COLO829 (cell line): ENCODE measurements around the gene FAM53B.
"Not testable (repeated sequence)": the region's sequence is repeated elsewhere in the genome, so short reads cannot be mapped to it uniquely, and the experiment has no call there.

Experiments
- DNase-seq: peaks from one replicate; pipeline ENCODE4 v3.0.0; 2012; ENCODE audit warnings: low spot score

The FAM53B gene

DNA sequence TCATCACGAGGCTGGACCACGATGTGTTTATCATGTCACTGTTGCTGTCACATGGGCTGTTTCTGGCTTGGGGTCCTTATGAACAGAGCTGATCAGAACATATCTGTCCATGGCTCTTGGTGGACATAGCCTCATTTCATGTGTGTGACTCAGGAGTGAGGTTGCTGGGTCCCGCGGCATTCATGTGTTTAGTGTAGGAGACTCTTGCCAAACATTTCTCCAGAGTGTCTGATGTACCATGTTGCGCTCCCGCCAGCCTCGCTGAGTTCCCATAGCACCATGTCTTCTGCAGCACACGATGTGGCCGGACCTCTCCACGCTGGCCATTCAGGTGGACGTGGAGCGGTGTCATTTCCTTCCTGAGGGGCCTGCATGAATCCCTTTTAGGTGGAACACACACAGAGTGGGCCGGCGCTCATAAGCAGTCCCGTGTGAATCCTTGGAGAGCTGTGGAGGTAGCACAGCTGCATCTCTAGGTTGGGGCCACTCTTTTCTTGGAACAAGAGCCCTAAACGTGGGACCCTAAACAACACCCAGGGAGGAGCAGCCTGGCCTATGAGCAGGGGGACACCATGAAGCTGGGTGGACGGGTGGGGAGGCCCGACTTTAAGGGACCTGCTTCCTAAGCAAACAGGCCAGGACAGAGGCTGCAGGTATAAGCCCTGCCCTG lies 147.9 kb downstream of the FAM53B start:
- DNase-seq, result no peak

DNA sequence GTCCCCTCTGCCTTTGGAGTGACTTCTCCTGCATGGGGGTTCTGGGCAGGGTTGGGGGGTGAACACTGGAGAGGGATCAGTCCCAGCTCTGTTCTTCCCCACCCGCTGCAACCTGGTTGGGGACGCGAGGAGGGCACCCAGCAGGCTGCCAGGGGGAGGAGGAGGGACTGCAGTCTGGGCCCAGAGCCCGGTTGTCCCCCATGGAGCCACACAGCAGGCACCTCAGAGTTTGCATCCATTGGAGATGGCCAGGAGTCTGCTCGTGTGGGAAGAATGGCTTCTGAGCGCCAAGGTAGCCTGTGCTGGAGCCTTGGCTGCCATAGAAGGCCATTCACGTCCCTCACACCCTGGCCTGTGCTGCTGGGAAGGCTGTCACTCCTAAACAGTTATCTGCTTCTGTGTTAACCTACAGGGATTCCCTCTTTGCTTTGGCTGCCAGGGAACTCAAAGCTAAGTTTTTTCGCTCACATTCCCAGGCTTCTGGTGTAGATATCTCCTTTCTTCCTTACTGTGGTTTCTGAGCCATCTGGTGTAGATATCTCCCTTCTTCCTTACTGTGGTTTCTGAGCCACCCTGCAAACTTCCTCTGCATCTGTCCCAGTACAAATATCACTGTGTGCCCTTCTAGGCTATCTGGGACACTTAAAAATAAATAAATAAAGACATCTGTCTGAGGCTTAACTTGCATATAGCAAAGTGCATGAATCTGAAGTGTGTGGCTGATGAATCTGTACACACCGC lies 148.9 kb downstream of the FAM53B start:
- no peak for DNase-seq

DNA sequence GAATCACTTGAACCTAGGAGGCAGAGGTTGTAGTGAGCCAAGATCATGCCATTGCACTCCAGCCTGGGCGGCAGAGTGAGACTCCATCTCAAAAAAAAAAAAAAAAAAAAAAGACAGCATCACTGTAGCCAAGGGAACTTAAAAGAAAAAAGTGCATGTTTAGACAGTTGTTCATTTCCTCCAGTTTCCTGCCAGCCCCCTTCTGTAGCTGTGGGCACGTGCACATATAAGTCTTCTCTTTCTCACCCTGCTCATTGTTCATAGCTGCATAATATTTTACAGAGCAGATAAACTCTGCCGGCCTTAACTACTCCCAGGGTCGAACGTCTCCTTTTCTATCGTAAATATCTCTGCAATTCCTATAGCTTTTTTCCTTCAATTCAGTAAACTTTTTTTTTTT lies 149.9 kb downstream of the FAM53B start:
- DNase-seq, result no peak

DNA sequence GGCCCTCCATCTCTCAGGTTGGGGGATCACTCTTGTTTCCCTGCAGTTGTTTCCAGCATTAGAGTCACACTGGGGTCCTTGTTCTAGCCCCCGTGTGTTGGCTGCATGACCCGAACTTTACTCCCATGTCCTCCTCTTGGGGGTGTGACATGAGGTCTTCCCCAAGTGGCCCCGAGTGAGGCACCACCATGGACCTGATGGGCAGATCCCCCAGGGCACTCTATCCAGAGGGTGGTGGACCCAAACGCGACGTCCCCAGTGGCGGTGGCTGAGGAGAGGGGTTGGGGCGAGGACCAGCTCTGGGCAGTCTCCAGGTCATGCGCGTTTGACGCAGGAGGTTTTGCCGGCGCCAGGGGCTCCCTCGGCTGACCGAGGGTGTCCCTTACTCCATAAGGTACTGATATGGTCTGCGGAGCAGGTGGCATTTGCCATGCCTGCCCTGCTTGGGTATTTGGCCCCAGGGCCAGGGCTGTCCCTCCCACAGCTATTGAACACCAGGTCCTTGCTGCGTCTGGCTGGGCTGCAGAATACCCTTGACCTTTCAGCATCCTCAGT lies 150.7 kb downstream of the FAM53B start:
- DNase-seq, result no peak

DNA sequence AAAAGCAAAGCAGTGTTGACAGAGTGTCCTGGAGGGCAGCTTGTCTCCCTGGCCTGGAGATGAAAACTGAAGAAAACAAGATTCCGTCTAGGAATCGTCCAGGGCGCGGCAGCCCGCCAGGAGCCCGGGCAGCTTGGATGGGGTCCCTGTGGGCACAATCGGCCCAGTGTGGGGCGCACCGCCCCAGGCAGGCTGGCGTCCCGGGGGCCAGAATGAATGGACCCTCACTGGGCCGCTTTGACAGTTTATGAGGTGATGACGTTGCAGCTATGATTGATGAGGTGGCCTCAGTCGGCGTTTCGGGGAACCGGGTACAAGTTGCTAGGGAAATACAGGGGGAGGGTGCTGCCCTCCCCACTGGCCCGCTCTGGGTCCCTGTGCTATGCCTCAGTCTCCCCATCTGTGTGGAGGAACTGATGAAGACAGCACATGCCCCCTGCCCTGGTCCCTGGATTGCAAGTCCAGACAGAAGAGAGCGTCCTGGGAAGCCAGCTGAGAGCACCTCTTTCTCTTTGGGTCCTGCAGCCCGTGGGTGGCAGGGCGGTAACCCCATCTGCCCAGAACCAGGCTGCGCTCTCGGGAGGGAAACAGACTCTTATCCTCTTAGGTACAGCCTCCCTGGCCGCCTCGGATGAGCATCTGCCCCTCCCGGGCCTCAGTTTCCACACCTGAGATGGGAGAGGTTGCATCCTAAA lies 151.3 kb downstream of the FAM53B start:
- DNase-seq, result no peak

DNA sequence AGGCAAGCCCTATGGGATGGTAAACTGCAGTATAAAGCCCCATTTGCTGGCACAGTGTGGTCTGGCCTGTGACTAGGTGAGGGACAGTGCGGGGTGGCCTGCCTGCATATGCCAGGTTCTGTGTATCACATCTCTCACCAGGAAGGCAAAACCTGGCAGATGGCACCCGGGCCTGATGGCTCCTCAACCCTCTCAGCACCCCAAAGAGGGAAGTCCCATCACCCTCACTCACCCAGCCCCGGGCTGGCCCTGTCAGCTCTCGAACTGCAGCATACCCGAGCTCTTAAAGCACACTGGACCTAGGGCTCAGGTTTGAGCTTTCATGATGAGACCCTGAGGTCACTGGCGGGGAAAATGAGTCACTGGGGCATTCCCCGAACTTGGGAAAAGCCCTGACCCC lies 152.1 kb downstream of the FAM53B start:
- DNase-seq, result no peak

DNA sequence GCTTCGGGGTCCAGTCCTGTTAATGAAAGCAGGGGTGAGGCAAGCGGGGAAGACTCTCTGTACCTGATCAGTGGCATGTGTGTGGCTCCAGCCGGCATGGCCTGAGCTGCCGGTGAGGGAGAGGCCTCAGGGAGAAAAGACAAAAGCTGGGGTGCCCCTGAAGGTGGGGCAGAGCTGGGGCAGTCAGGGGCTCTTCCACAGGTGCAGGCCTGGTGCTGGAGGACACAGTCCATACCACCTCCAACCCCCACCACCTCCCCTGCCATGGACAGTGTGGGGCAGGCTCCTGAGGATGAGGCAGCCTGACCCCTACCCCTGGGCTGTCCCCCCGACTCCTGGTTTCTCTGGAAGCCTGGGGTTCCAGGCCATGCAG lies 153.1 kb downstream of the FAM53B start:
- no peak for DNase-seq

DNA sequence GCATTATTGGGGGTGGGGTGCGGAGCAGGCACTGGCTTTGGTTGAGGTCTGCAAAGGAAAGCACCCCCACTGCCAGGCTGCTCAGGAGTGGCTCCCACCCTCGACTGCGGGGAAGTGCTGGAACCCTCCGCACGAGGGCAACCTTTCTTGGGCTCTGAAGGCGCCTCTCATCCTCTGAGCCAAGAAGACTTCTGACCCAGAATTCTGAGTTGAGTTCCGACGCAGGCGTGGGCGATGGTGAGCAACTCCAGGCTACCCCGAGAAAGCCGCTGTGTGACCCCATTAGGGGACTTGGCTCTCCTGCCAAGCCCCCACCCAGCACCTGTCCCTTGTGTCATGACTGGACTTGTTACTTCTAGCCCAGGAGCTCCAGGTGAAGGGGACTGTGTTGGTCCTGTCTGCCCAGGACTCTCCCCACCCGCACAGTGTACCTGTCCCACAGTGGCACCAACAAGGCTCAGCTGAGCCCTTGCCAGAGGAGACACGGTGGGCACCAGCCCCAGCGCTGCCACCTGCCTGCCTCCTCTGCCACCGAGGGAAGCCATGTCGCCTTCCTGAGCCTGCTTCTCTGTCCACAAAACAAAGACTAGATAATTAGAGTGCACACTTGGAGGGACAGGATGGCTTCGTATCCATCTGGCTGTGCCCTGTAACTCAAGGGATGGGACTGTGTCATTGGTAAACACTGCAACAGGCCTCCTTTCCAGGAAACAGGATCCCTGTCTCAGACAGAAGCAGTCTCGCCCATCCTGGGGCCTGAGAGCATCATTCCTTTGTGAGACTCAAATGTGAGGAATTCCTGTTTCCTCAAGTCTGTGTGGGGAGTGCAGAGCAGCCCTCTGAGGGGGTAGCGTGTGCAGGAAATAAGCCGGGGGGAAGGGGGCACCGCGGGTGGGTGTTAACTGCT lies 153.7 kb downstream of the FAM53B start:
- DNase-seq, result no peak

DNA sequence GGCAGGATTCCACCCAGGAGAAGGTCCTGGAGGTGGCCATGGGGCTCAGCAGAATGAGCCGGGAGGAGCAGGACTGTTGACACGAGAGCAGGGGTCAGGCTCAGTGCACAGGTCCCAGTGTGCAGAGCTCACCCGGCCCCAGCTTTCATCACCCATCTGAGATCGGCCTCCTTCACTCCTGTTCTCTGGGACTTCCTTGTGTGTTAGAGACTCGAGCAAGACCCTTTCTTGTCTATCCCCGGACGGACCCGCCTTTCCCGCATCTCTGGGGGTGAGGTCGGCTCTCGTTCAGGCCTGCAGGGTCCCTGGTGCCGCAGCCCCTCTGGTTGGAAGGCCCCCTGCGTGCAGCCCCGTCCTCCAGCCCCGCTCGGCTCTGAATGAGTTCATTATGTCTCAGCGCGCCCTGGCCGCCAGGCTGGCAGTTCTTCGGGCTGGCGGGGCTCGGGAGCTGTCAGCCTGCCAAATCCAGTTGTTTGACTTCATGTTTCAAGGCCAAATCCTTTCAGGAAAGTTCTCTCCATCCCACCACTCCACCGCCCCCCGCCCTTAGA lies 154.6 kb downstream of the FAM53B start:
- no peak for DNase-seq

DNA sequence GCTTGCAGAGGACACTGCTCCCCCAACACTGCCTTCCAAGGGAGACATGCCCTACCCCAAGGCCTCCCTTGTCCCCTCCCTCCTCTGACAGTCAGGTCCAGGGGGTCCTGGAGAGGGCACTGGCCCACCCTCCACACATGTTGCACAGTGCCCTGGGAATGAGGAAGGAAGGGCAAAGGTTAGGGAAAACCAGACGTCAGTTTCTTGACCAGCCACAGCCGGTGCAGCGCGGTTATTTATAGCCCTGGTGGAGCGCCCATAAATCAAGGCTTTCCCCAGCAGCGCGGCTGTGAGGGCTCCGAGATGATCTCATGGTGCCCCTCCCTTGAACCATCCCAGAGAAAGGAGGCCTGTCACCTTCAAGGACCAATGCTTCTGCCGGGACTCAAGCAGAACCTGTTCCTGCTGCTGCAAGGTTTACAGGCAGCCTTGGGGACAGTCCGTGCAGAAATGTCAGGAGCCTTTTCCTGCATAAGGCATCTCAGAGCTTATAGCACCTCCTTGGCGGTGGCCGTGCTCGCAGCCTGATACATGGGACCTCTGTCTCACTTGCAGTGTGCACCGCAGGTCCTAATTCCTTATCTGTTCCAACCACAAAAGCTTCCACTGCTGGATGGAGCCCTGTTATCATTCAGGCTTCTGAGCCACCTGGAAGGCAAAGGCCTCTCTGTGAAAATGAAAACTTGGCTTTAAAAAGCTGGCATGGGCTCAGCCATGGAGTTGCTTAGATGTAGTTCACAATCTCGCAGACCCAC lies 155.3 kb downstream of the FAM53B start:
- no peak for DNase-seq

DNA sequence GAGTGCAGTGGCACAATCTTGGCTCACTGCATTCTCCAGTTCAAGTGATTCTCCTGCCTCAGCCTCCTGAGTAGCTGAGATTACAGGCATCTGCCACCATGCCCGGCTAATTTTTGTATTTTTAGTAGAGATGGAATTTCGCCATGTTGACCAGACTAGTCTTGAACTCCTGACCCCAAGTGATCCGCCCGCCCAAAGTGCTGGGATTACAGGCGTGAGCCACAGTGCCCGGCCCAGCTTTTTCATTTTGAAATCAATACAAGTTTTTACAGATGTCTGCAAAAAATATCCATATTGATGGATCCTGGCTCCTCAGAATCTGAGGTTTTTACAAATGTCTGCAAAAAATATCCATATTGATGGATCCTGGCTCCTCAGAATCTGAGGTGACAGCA lies 155.8 kb downstream of the FAM53B start:
- not testable (repeated sequence) for DNase-seq

DNA sequence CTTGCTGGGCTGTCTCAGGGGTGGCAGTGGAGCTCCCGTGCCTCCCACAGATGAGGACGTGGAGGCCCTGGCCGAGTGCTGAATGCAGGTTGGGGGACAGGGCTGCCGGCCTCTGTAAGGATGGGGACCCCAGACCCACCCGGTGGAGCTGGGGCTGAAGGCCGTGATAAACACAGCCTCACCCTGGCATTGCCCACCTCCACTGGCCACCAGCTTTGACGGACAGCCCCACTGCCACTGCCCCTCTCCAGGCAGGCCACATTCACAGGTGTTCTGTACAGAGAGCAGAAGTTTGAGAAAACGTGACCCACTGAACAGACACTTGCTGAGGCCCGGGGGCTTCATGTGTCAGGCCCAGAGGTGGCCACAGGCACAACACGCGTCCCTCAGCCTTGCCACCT lies 156.4 kb downstream of the FAM53B start:
- DNase-seq, result no peak

DNA sequence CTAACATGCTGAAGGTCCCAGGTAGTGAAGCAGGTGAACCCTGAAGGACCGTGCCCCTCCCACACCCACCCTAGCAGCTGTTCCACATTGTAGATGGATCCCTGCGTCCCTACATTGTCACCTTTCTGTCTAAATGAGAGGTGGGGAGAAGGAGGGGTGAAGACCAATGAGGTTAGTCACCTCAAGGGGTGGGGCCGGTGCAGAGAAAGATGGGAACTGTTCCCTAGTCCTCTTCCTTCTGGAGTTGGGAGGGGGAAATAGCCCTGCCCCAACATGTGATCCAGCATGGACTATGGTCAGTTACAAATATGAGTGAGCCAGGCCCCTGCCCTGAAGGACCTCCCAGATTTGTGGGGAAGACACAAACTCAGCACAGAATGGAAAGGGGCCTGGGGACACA lies 158.0 kb downstream of the FAM53B start:
- no peak for DNase-seq

DNA sequence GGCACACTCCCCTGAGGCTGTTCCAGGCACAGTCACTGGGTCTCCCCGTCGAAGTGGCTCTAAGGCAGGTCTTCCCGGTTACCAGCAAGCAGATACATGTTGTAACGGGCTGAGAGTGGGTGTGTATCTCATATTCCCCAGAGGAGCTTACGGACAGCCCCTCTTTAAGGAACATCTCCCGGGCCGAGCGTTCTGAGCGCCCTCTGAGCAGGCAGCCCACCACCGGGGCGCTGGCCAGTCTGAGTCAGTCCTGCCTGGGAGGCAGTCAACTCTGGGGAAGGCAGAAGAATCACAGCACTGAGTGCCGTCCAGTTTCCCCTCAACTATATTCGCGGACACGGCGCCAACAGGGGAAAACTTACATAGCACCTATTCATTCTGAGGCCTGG lies 165.2 kb downstream of the FAM53B start:
- no peak for DNase-seq

DNA sequence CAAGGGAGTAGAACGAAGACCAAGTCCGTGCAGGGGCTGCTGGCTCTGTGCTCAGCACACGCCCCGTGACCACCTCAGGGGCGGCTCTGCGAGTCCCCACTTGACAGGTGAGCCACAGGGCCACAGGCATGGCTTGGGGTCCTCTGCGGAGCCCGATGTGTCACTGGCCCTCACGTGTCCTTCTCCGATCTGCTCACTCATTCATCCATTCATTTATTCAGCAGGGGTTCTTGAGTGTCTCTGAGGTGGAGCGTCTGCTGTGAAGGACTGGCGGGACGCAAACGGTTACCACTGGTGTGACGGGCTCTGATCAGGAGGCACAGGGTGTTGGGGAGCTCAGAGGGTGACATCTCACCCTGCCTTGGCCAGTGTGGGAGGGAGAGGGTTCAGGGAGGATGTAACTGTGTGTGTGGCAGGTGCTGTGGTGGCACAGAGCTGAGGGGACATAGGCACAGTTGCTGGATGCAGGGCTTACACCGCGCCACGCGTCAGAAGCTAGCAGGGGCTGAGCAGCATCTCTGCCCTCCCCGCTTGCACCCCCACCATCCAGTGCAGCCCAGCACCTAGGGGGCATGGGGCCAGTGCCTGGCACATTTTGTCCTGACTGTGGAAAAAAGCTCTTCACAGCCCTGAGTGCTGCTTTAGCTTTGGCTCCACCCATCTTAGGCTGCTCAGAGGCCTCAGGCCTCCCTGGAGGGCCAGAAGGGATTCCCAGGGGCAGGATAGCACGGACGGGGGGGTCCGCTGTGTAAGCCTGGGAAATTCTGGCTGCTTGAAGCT lies 165.8 kb downstream of the FAM53B start:
- DNase-seq, result no peak

DNA sequence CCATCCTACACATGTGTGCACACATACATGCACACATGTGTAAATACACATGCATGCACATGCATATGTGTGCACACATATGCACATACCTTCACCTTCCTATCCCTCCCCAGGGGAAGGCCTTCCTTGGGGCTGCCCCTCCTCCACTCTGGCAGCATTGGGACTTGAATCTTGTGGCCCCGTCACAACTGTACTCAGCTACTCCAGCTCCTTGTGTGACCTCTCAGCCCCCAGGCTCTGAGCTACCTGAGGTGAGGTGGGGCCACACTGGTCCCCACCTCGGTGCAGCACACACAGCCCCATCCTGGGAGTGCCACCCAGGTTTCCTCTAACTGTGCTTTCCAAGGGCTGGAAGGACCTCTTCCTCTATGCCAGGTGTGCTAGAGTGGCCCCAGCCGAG lies 166.5 kb downstream of the FAM53B start:
- DNase-seq, result no peak

DNA sequence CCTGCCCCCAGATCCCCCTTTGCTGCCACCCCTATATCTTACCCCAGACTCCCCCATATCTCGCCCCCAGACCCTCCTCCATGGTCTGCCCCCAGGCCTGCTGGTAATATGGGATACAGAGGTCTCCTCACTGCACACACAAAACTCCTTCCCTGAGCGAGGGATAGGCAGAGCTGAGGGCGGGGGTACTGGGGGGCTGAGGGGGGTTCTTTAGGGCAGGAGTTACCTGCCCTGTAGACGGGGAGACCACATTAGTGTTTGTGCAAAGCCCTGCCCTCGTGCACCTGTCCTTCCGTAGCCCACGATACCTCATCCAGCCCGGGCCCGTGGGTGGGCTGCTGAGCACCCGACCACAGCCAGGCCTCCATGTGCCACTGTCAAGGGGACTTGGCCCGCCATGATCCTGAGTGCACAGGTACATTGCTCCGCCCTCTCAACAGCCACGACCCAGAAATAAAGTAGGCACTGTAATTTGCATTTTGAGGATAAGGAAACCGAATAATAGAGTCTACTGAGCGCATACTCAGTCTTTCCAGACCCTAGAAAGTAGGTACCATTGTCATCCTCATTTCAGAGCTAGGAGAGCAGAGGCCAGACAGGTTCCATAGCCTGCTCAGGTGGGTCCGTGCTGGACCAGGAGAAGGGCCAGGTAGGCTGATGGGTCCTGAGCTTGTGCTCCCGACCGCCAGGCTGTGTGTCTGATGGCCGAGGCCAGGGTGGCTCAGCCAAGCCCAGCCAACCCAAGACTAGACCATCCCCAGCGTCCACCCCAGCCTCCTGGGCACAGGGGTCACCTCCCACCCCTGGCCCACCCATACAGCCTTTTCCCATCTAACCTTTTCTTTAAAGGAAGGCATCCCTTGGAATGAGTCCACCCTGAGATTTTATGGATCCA lies 167.4 kb downstream of the FAM53B start:
- no peak for DNase-seq

DNA sequence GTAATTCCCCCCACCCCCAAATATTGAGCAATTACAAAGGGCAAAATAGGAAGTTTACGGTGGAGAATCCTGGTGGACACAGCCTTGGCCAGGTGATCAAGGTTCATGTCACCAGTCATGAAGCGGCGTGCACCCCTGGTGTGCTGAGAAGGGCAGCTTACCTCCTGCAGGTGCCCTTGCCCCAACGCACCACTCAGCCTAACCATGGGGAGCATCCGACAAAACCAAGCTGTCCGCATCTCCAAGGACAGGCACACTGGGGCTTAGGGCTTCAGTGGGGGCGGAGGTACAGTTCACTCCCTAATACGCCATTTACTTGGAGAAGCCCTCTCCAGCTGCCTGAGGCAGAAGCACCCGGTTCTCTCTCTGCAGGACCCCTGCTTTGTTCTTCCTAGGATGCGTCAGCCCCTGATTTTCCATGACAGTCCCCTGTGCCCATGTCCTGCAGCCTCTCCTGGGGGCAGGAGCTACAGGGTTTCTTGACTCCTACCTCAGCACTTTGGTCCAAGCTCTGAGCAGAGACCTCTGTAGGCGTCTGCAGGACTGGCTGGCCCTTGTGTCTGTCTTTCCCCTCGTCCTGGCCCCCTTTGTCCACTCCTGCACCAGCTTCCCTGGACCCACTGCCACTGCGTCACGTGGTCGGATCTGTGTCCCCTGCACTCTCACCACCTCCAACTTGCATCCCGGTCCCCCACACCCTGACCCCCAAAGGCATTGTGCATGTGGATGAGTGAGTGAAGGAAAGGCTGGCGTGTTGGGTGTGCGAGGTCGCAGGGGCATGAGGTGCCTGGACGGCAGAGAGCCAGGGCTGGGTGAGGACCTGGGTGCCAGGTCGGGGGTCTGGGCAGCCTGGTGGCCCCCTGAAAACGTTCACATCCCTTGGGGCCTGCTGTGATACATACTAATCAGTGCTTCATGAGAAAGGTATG lies 168.8 kb downstream of the FAM53B start:
- no peak for DNase-seq
